Measurements from ENCODE around the gene PROZ.
"Not testable (repeated sequence)": the region's sequence is repeated elsewhere in the genome, so short reads cannot be mapped to it uniquely, and the experiment has no call there.

The PROZ gene, protein sequence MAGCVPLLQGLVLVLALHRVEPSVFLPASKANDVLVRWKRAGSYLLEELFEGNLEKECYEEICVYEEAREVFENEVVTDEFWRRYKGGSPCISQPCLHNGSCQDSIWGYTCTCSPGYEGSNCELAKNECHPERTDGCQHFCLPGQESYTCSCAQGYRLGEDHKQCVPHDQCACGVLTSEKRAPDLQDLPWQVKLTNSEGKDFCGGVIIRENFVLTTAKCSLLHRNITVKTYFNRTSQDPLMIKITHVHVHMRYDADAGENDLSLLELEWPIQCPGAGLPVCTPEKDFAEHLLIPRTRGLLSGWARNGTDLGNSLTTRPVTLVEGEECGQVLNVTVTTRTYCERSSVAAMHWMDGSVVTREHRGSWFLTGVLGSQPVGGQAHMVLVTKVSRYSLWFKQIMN

DNA sequence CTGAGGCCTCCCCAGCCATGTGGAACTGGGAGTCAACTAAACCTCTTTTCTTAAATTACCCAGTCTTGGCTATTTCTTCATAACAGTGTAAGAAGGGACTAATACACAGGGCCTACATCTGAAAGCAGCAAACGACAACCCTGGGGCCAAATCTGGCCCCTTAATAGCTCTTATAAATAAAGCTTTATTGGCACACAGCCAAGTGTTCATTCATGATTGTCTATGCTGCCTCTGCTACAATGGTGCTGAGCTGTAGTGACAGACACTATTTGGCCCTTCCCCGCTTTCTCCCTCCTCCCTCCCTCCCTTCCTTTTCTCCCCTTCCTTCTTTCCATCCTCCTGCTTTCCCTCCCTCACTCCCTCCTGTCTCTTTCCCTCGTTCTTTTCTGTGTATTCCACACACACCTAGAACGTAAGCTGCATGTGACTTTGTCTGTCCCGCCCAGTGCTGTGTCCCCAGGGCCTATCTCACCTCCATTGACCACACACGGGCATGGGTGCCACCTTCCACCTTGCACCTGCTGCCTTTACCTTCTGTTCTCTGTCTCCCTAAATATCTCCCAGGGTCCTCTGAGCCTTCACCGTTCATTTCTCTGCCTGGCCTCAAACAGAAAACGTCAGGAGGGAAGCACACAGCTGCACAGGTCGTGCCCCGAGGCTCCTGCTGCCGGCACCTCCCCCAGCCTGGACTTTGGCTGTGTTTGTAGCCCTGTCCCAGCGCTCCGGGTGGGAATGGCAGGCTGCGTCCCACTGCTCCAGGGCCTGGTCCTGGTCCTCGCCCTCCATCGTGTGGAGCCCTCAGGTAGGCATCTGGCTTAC is at the start of gene PROZ:
PROZ (plus strand) TSS at position 720 of the 819 bp plus-strand sequence; CDS start at position 733, 13 bp downstream.
- Histone ChIP-seq H3K4me3 (no peak within 1 kb of the TSS), H4K20me1 (peaks cover 9% of the 10 kb centered on the region; the same call in 1 of the 2 replicates), H3K4me2 (no peak within 1 kb of the TSS), H3K4me1 (peaks cover 19% of the 10 kb centered on the region), H3K27ac (no peak within 1 kb of the TSS), H3K36me3 (no peaks in the 10 kb centered on the region), H3K27me3 (peaks cover 32% of the 10 kb centered on the region), H3K9me3 (no peaks in the 10 kb centered on the region), H3K9ac (no peak within 1 kb of the TSS)
- TF ChIP-seq Cebpa-rat (IDR thresholded peaks at IDR 0.05) = no peak

DNA sequence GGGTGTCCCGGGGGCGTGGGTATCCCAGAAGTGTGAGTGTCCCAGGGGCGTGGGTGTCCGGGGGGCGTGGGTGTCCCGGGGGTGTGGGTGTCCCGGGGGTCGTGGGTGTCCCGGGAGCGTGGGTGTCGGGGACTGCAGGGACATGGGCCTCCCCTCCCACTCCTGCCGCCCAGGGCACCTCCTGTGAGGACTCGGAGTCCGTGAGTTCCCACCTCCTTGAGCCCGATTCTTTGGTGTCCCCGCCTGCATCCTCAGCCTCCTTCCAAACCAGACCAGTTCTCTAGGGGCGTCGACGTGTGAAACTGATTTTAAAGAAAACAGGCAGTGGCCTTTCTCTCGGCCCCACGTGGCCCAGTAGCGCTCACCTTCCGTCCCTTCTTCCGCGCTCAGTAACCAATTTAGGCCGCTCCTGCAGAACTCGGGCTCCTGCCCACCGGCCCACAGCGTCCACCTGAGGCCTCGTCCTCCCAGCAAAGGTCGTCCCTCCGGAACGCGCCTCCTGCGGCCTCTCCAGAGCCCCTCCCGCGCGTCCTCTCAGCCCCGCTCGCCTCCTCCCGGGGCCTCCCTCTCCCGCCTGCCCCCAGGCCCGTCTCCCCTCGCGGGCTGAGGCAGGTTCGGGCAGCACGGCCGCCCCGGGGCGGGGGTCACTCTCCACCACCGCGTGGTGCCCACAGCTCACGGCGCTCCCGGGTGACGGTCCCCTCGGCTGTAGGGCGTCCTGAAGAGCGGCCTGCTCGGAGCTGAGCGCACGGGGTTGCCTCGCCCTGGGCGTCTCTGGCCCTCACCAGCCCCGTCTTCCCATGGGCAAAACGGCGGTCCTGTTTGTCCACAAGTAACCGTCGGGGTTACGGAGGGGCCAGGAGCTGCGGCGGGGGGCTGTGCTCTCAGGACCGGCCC is 49.0 kb upstream of the PROZ start:
- no peaks in the 10 kb centered on the region for H3K27me3 ChIP-seq
- TF ChIP-seq Cebpa-rat (IDR thresholded peaks at IDR 0.05) = no peak
- no peak overlapping the region for H3K9ac ChIP-seq
- peaks cover 21% of the 10 kb centered on the region for H3K9me3 ChIP-seq
- no peaks in the 10 kb centered on the region for H3K36me3 ChIP-seq
- no peak overlapping the region for H3K4me3 ChIP-seq
- H3K4me2 ChIP-seq = no peak overlapping the region
- H3K4me1 ChIP-seq = peaks cover 16% of the 10 kb centered on the region
- H3K27ac ChIP-seq = no peak overlapping the region
- no peaks in the 10 kb centered on the region for H4K20me1 ChIP-seq

DNA sequence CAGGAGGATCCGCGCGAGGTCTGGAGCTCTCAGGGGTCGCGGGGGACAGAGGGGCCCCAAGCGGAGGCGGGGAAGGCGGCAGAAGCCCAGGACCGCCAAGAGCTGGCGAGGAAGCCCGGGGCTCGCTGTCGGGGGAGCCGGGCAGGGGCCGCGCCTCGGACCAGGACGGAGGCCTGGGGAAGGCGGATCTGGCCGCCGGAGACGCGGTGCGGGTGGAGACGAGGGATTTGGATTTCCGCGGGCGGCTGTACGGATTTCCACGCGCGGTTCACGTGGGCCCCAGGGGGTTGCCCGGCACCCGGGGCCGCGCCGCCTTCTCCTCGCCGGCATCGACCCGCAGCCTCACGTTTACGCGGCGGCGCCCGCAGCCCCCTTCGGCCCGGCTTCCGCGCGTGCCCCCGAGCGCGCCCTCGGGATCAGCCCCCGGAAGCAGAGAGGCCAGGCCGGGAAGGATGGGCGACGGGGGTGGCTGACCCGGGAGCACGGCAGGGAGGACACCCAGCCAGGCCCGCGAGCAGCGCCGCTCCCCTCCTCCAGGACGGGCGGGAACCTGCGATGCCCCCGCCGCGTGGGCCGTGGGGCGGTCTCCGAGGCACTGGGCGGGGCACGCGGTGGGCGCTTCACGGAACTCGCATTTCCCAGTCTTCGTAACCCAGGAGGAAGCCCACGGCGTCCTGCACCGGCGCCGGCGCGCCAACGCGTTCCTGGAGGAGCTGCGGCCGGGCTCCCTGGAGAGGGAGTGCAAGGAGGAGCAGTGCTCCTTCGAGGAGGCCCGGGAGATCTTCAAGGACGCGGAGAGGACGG is 48.2 kb upstream of the PROZ start:
- Histone ChIP-seq H3K4me3 (no peak overlapping the region), H3K9ac (no peak overlapping the region)
- TF ChIP-seq Cebpa-rat (IDR thresholded peaks at IDR 0.05) = no peak

DNA sequence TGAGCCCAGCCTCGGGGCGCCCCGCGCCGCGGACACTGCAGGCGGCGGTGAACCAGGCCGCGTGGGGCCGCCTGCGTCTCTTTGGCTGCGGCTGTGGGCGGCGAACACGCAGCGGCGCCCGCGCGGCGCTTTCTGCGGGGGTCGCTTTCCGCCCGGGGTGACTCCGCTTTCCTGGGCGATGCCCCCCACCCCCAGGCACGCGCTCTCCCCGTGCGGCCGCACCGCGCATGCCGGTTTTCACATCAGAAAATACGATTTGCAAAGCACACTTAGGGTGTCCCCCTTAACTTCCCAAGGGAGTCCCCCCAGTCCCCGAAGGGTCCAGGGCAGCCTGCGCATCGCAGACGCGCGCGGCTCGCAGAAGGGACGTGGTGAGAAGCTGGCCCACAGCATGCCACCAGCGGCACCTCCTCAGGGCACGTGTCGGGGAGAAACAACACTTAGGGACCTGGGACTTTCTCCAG is 47.6 kb upstream of the PROZ start:
- TF ChIP-seq Cebpa-rat (IDR thresholded peaks at IDR 0.05) = no peak
- Histone ChIP-seq H3K36me3 (no peaks in the 10 kb centered on the region), H4K20me1 (no peaks in the 10 kb centered on the region), H3K27ac (no peak overlapping the region), H3K9me3 (peaks cover 21% of the 10 kb centered on the region), H3K9ac (no peak overlapping the region), H3K27me3 (no peaks in the 10 kb centered on the region), H3K4me1 (peaks cover 8% of the 10 kb centered on the region), H3K4me2 (no peak overlapping the region), H3K4me3 (no peak overlapping the region)

More for the DNA sequence above, 48.2 kb upstream of the PROZ start:
- Histone ChIP-seq H3K9me3 (peaks cover 21% of the 10 kb centered on the region), H3K4me1 (peaks cover 15% of the 10 kb centered on the region), H4K20me1 (no peaks in the 10 kb centered on the region), H3K27ac (no peak overlapping the region), H3K27me3 (no peaks in the 10 kb centered on the region), H3K4me2 (no peak overlapping the region), H3K36me3 (no peaks in the 10 kb centered on the region)

DNA sequence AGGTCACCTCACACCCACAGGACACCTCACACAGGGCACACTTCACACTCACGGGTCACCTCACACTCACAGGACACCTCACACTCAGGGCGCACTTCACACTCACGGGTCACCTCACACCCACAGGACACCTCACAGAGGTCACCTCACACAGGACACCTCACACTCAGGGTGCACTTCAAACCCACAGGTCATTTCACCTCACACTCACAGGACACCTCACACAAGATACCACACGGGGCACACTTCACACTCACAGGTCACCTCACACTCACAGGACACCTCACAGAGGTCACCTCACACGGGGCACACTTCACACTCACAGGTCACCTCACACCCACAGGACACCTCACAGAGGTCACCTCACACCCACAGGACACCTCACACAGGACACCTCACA is 46.6 kb upstream of the PROZ start:
- not testable (repeated sequence) for H3K27ac ChIP-seq, H3K27me3 ChIP-seq, H3K4me3 ChIP-seq, H3K9ac ChIP-seq, H3K4me1 ChIP-seq, H3K36me3 ChIP-seq, H3K4me2 ChIP-seq, H4K20me1 ChIP-seq
- H3K9me3 ChIP-seq = peaks cover 21% of the 10 kb centered on the region

DNA sequence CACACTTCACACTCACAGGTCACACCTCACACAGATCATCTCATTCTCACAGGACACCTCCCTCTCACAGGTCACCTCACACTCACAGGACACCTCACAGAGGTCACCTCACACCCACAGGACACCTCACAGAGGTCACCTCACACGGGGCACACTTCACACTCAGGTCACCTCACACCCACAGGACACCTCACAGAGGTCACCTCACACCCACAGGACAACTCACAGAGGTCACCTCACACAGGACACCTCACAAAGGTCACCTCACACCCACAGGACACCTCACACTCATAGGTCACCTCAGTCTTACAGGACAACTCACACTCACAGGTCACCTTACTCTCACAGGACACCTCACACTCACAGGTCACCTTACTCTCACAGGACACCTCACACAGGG is 46.0 kb upstream of the PROZ start:
- not testable (repeated sequence) for H3K9ac ChIP-seq, H3K27ac ChIP-seq, H4K20me1 ChIP-seq, H3K4me1 ChIP-seq, H3K27me3 ChIP-seq, H3K4me2 ChIP-seq, H3K4me3 ChIP-seq, H3K36me3 ChIP-seq
- H3K9me3 ChIP-seq = peaks cover 21% of the 10 kb centered on the region

DNA sequence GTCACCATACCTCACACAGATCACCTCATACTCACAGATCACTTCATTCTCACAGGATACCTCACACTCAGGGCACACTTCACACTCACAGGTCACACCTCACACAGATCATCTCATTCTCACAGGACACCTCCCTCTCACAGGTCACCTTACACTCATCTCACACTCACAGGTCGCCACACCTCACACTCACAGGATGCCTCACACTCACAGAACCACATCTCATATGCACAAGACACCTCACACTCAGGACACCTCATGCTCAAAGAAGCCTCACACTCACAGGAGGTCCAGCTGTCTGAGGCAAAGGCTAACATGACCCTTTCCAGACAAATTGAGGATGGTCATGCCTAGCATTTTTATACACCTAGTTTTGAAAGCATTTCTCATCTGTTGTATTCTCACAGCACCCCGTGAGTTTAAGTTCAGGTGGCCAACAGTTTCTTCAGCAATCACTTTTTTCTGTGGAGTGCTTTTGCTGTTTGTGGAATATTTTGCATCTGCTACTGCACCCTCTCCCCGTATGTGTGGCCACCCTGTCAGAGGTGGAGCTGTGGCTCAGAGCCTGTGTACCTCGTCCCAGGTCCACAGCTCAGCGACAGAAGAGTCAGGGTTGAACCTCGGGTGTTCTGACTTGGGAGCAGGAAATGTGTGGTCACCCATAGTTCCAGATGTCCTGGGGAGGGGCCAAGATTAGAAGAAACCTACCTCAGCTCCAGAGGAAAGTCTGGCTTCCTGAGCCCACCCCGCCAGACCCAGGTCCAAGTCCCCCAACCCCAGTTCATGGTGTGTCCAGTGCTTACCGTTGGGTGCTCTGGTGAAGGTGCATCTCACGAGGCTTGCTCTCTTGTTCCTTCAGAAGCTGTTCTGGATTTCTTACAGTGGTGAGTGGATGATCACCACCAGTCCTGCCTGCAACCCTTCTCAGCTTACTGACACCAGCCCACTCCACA is 45.3 kb upstream of the PROZ start:
- Histone ChIP-seq H3K27me3 (no peaks in the 10 kb centered on the region), H3K4me1 (peaks cover 12% of the 10 kb centered on the region; the same call in 1 of the 2 replicates), H4K20me1 (no peaks in the 10 kb centered on the region), H3K36me3 (no peaks in the 10 kb centered on the region), H3K4me3 (no peak overlapping the region), H3K4me2 (no peak overlapping the region), H3K9ac (no peak overlapping the region), H3K9me3 (peaks cover 21% of the 10 kb centered on the region), H3K27ac (no peak overlapping the region)
- TF ChIP-seq Cebpa-rat (IDR thresholded peaks at IDR 0.05) = no peak

DNA sequence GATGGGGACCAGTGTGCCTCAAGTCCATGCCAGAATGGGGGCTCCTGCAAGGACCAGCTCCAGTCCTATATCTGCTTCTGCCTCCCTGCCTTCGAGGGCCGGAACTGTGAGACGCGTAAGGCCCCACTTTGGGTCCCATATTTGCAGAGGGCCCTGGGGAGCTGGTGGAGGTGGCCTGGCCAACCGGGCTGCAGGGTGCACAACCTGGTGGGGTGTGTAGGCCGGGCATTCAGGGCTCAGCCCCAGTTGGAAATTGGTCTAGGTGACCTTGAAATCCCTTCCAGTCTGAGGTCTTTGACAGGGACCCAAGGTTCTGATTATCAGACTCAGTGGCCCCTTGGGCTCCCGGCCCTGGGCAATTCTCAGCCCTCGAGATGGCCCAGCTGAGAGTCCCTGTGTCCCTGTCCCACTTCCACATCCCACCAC is 44.6 kb upstream of the PROZ start:
- no peak overlapping the region for H3K4me2 ChIP-seq
- H3K36me3 ChIP-seq = no peaks in the 10 kb centered on the region
- no peak for TF ChIP-seq Cebpa-rat (IDR thresholded peaks at IDR 0.05)
- no peak overlapping the region for H3K27ac ChIP-seq
- no peaks in the 10 kb centered on the region for H3K27me3 ChIP-seq
- peaks cover 13% of the 10 kb centered on the region; the same call in 1 of the 2 replicates for H3K4me1 ChIP-seq
- peaks cover 21% of the 10 kb centered on the region for H3K9me3 ChIP-seq
- no peak overlapping the region for H3K4me3 ChIP-seq
- no peaks in the 10 kb centered on the region for H4K20me1 ChIP-seq
- no peak overlapping the region for H3K9ac ChIP-seq

Measured in BLaER1 (cell line).